ENCODE results near the gene ISL2.

Gene ISL2

GRCh38 chr15:76313731-76314130, 22.8 kb upstream of the ISL2 start:
- no peak for TF ChIP-seq OSR1 (CRISPR knock-in tag; IDR thresholded peaks at IDR 0.05)
- no peak for TF ChIP-seq POU6F1 (CRISPR knock-in tag; IDR thresholded peaks at IDR 0.05; ENCODE audit: borderline replicate concordance, low read depth)
- no peak for TF ChIP-seq TSHZ2 (CRISPR knock-in tag; IDR thresholded peaks at IDR 0.05)
- no peak for TF ChIP-seq ESRRG (CRISPR knock-in tag; IDR thresholded peaks at IDR 0.05)
- TF ChIP-seq ZFP3 (CRISPR knock-in tag; IDR thresholded peaks at IDR 0.05): no peak
- no peak for TF ChIP-seq CSDC2 (CRISPR knock-in tag; IDR thresholded peaks at IDR 0.05)
- TF ChIP-seq ZNF8 (CRISPR knock-in tag; IDR thresholded peaks at IDR 0.05): no peak
- no peak for TF ChIP-seq ZFP30 (CRISPR knock-in tag; IDR thresholded peaks at IDR 0.05)
- no peak for ATAC-seq

GRCh38 chr15:76320012-76320411, 16.6 kb upstream of the ISL2 start:
- TF ChIP-seq RARB (CRISPR knock-in tag; IDR thresholded peaks at IDR 0.05): no peak
- ATAC-seq: no peak

- ATAC-seq: no peak
- TF ChIP-seq ZNF8 (CRISPR knock-in tag; IDR thresholded peaks at IDR 0.05) (no peak), BACH2 (CRISPR knock-in tag; IDR thresholded peaks at IDR 0.05; ENCODE audit: borderline replicate concordance) (no peak), POU6F1 (CRISPR knock-in tag; IDR thresholded peaks at IDR 0.05; ENCODE audit: borderline replicate concordance, low read depth) (no peak), TCF4 (CRISPR knock-in tag; IDR thresholded peaks at IDR 0.05; ENCODE audit: borderline replicate concordance) (no peak), OSR1 (CRISPR knock-in tag; IDR thresholded peaks at IDR 0.05) (no peak), TOX (CRISPR knock-in tag; IDR thresholded peaks at IDR 0.05; ENCODE audit: borderline replicate concordance) (no peak), CSDC2 (CRISPR knock-in tag; IDR thresholded peaks at IDR 0.05) (no peak), CREB5 (CRISPR knock-in tag; IDR thresholded peaks at IDR 0.05; ENCODE audit: low read depth) (no peak), PATZ1 (CRISPR knock-in tag; IDR thresholded peaks at IDR 0.05; ENCODE audit: borderline replicate concordance) (no peak), ESRRG (CRISPR knock-in tag; IDR thresholded peaks at IDR 0.05) (no peak), CSRNP3 (CRISPR knock-in tag; IDR thresholded peaks at IDR 0.05) (no peak), ZFP30 (CRISPR knock-in tag; IDR thresholded peaks at IDR 0.05) (no peak), RARB (CRISPR knock-in tag; IDR thresholded peaks at IDR 0.05) (no peak), ZNF565 (CRISPR knock-in tag; conservative IDR thresholded peaks at IDR 0.05; ENCODE audit: low read depth) (no peak), ZC3H10 (CRISPR knock-in tag; IDR thresholded peaks at IDR 0.05) (no peak)
Measured at GRCh38 chr15:76321171-76321570, 15.4 kb upstream of the ISL2 start.

- ATAC-seq: no peak
- TF ChIP-seq POU6F1 (CRISPR knock-in tag; IDR thresholded peaks at IDR 0.05; ENCODE audit: borderline replicate concordance, low read depth): no peak
- TF ChIP-seq ZFP30 (CRISPR knock-in tag; IDR thresholded peaks at IDR 0.05): no peak
- TF ChIP-seq TSHZ2 (CRISPR knock-in tag; IDR thresholded peaks at IDR 0.05): no peak
- no peak for TF ChIP-seq PATZ1 (CRISPR knock-in tag; IDR thresholded peaks at IDR 0.05; ENCODE audit: borderline replicate concordance)
Measured at GRCh38 chr15:76321602-76322001, 15.0 kb upstream of the ISL2 start.
